Measurements from ENCODE around the gene SPX.

SPX gene

GRCh38 chr12:21558100-21558679 lies 32.1 kb downstream of the SPX start:
- H3K27ac ChIP-seq (ENCODE audit: low read depth, low read length, severe bottlenecking) = no peak overlapping the region
- no peak overlapping the region for H3K4me3 ChIP-seq (ENCODE audit: extremely low read depth, insufficient read depth, low read length, poor library complexity, severe bottlenecking)
- H3K4me1 ChIP-seq (ENCODE audit: control insufficient read depth, insufficient read depth, low read length, poor library complexity, severe bottlenecking) = no peaks in the 10 kb centered on the region
- WGBS, 2 experiments (ENCODE audit: insufficient coverage in 2 of 2) = 90 to 100% methylated on average over 1 to 3 of the region's 9 CpGs
- H3K9me3 ChIP-seq (ENCODE audit: control insufficient read depth, low read length) = no peaks in the 10 kb centered on the region
- H3K36me3 ChIP-seq (ENCODE audit: control insufficient read depth, insufficient read depth, low read length) = no peaks in the 10 kb centered on the region

DNA sequence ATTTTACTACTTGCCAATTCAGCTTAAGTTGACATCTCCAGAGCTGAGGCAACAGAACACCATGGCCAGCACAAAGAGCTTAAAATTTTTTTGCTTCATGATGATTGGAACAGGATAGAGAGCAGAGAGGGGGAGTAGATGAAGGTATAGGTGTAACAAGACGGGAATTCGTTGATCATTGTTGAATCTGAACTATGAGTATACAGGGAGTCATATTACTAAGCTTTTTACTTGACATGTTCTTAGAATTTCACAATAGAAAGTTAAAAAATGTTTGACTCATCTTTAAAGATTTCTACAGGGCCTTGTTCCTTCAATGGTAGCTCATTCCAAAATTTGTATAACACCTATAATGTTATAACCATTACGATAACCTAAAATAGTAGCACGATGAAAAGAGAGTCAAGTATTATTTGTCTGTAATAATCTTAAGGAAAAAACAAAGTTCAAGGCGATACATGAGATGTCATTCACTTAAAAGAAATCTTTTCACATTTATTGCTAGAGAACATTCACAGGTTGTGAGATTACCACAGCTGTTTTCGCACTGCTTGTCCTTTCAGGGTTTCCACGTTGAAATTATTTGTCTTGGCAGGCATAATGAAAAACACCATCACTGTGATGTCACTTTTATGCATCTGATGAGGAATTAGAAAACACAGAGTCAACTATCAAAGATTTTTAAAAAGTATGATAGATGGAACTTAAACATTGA lies 33.9 kb downstream of the SPX start:
- H3K4me3 ChIP-seq (ENCODE audit: extremely low read depth, insufficient read depth, low read length, poor library complexity, severe bottlenecking) = no peak overlapping the region
- no peaks in the 10 kb centered on the region for H3K36me3 ChIP-seq (ENCODE audit: control insufficient read depth, insufficient read depth, low read length)
- no peaks in the 10 kb centered on the region for H3K9me3 ChIP-seq (ENCODE audit: control insufficient read depth, low read length)
- H3K4me1 ChIP-seq (ENCODE audit: control insufficient read depth, insufficient read depth, low read length, poor library complexity, severe bottlenecking) = no peaks in the 10 kb centered on the region
- H3K27ac ChIP-seq (ENCODE audit: low read depth, low read length, severe bottlenecking) = no peak overlapping the region
- WGBS, 2 experiments (ENCODE audit: insufficient coverage in 2 of 2) = 83% methylated on average over 2 of the region's 7 CpGs; no CpG with 5 or more reads in 1 of the 2 experiments

- Histone ChIP-seq H3K4me3 (ENCODE audit: extremely low read depth, insufficient read depth, low read length, poor library complexity, severe bottlenecking) (no peak overlapping the region), H3K4me1 (ENCODE audit: control insufficient read depth, insufficient read depth, low read length, poor library complexity, severe bottlenecking) (no peaks in the 10 kb centered on the region), H3K36me3 (ENCODE audit: control insufficient read depth, insufficient read depth, low read length) (no peaks in the 10 kb centered on the region), H3K27ac (ENCODE audit: low read depth, low read length, severe bottlenecking) (no peak overlapping the region), H3K9me3 (ENCODE audit: control insufficient read depth, low read length) (no peaks in the 10 kb centered on the region)
- WGBS, 2 experiments (ENCODE audit: insufficient coverage in 2 of 2) = 43% methylated on average over 2 of the region's 2 CpGs; no CpG with 5 or more reads in 1 of the 2 experiments
Measured at GRCh38 chr12:21561158-21561557, 35.1 kb downstream of the SPX start.

DNA sequence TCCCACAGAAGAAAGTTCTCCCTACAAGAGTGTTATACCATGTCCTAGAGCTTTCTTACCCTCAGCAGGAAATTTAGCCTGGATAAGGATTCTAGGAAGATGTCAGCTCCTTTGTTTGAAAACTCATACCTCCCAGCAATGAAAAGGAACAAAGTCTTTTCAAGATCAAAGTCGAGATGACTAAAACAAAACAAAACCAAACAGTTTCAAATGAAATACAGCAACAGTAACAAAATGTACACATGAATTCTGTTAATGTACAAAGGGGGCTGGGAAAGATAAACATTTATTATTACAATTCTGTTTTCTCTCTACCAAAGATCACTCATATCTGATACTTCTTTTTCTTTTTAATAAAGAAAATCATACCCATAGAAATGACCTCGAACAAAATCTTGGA lies 36.8 kb downstream of the SPX start:
- WGBS, 2 experiments (ENCODE audit: insufficient coverage in 2 of 2) = 80 to 88% methylated on average over 1 of the region's 2 CpGs
- no peak overlapping the region for H3K27ac ChIP-seq (ENCODE audit: low read depth, low read length, severe bottlenecking)
- no peaks in the 10 kb centered on the region for H3K9me3 ChIP-seq (ENCODE audit: control insufficient read depth, low read length)

DNA sequence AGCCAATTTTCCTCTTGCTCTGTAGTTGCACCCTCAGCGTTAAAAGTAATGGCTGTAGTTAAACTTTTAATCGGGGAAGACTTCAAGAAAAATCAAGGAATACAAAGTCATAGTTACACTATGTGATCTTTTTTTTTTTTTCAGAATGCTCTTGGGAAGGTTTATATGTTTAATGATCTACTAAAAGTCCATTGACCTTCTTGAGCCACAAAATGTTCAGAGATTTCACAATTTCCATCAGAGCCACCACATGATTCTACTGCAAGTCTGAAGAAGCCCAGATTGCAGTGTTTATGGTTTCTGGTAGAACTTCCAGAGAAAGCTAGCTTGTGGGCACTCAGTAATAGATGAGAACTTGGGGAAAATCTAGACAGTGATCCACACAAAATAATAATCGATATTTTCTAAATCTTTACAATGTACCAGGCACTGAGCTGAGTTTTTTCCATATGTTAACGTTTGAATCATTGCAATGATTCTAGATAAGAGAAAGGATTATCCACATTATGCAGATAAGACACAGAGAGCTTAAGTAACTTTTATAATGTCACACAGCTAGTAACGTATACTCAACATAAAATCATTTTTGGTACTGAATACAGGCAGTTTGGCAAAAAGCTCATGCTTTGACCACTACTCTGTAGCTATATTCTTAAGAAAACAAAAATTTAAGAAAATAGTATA lies 40.3 kb downstream of the SPX start:
- Histone ChIP-seq H3K9me3 (ENCODE audit: control insufficient read depth, low read length) (no peaks in the 10 kb centered on the region), H3K4me3 (ENCODE audit: extremely low read depth, insufficient read depth, low read length, poor library complexity, severe bottlenecking) (no peak overlapping the region), H3K4me1 (ENCODE audit: control insufficient read depth, insufficient read depth, low read length, poor library complexity, severe bottlenecking) (no peaks in the 10 kb centered on the region), H3K36me3 (ENCODE audit: control insufficient read depth, insufficient read depth, low read length) (no peaks in the 10 kb centered on the region), H3K27ac (ENCODE audit: low read depth, low read length, severe bottlenecking) (no peak overlapping the region)
- no CpG with 5 or more reads among the region's 5 CpGs for WGBS, 2 experiments (ENCODE audit: insufficient coverage in 2 of 2)

More for the DNA sequence above, 36.8 kb downstream of the SPX start:
- Histone ChIP-seq H3K4me1 (ENCODE audit: control insufficient read depth, insufficient read depth, low read length, poor library complexity, severe bottlenecking) (no peaks in the 10 kb centered on the region), H3K4me3 (ENCODE audit: extremely low read depth, insufficient read depth, low read length, poor library complexity, severe bottlenecking) (no peak overlapping the region), H3K36me3 (ENCODE audit: control insufficient read depth, insufficient read depth, low read length) (no peaks in the 10 kb centered on the region)

GRCh38 chr12:21566907-21567394 lies 40.9 kb downstream of the SPX start:
- Histone ChIP-seq H3K4me3 (ENCODE audit: extremely low read depth, insufficient read depth, low read length, poor library complexity, severe bottlenecking) (no peak overlapping the region), H3K4me1 (ENCODE audit: control insufficient read depth, insufficient read depth, low read length, poor library complexity, severe bottlenecking) (no peaks in the 10 kb centered on the region), H3K27ac (ENCODE audit: low read depth, low read length, severe bottlenecking) (no peak overlapping the region), H3K36me3 (ENCODE audit: control insufficient read depth, insufficient read depth, low read length) (no peaks in the 10 kb centered on the region), H3K9me3 (ENCODE audit: control insufficient read depth, low read length) (no peaks in the 10 kb centered on the region)
- WGBS, 2 experiments (ENCODE audit: insufficient coverage in 2 of 2) = 85 to 92% methylated on average over 2 to 3 of the region's 3 CpGs

DNA sequence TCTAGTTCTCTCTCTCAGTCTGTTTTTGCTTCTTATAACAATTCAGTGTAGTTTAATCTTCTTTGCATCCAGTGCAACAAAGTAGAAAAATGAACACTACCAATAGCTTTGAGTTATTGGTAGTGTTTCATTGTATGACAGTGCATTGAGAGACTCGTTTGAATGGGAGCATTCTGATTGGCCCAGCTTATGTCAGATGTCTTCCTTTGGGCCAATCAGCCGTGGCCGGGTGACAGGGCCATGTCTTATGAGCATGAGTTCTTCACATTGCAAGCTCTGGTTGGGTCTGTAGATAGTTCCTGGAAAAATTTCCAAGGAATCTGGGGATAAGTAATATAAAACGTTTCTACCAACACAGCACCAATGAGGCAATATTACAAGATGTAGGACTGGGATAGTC lies 42.0 kb downstream of the SPX start:
- no peaks in the 10 kb centered on the region for H3K4me1 ChIP-seq (ENCODE audit: control insufficient read depth, insufficient read depth, low read length, poor library complexity, severe bottlenecking)
- no peak overlapping the region for H3K4me3 ChIP-seq (ENCODE audit: extremely low read depth, insufficient read depth, low read length, poor library complexity, severe bottlenecking)
- no peaks in the 10 kb centered on the region for H3K9me3 ChIP-seq (ENCODE audit: control insufficient read depth, low read length)
- no peaks in the 10 kb centered on the region for H3K36me3 ChIP-seq (ENCODE audit: control insufficient read depth, insufficient read depth, low read length)
- WGBS, 2 experiments (ENCODE audit: insufficient coverage in 2 of 2) = 81 to 87% methylated on average over 3 of the region's 4 CpGs
- no peak overlapping the region for H3K27ac ChIP-seq (ENCODE audit: low read depth, low read length, severe bottlenecking)

GRCh38 chr12:21571046-21571445 lies 45.0 kb downstream of the SPX start:
- Histone ChIP-seq H3K4me1 (ENCODE audit: control insufficient read depth, insufficient read depth, low read length, poor library complexity, severe bottlenecking) (no peaks in the 10 kb centered on the region), H3K4me3 (ENCODE audit: extremely low read depth, insufficient read depth, low read length, poor library complexity, severe bottlenecking) (no peak overlapping the region), H3K36me3 (ENCODE audit: control insufficient read depth, insufficient read depth, low read length) (no peaks in the 10 kb centered on the region), H3K9me3 (ENCODE audit: control insufficient read depth, low read length) (no peaks in the 10 kb centered on the region), H3K27ac (ENCODE audit: low read depth, low read length, severe bottlenecking) (no peak overlapping the region)
- 91 to 100% methylated on average over 4 to 5 of the region's 5 CpGs for WGBS, 2 experiments (ENCODE audit: insufficient coverage in 2 of 2)

- WGBS, 2 experiments (ENCODE audit: insufficient coverage in 2 of 2) = 78 to 100% methylated on average over 1 to 2 of the region's 4 CpGs
- Histone ChIP-seq H3K4me3 (ENCODE audit: extremely low read depth, insufficient read depth, low read length, poor library complexity, severe bottlenecking) (no peak overlapping the region), H3K9me3 (ENCODE audit: control insufficient read depth, low read length) (no peaks in the 10 kb centered on the region), H3K27ac (ENCODE audit: low read depth, low read length, severe bottlenecking) (no peak overlapping the region), H3K36me3 (ENCODE audit: control insufficient read depth, insufficient read depth, low read length) (no peaks in the 10 kb centered on the region), H3K4me1 (ENCODE audit: control insufficient read depth, insufficient read depth, low read length, poor library complexity, severe bottlenecking) (no peaks in the 10 kb centered on the region)
Measured at GRCh38 chr12:21573733-21574358, 47.8 kb downstream of the SPX start.

GRCh38 chr12:21576431-21576830 lies 50.3 kb downstream of the SPX start:
- H3K27ac ChIP-seq (ENCODE audit: low read depth, low read length, severe bottlenecking) = no peak overlapping the region
- no CpG with 5 or more reads among the region's 2 CpGs for WGBS, 2 experiments (ENCODE audit: insufficient coverage in 2 of 2)
- H3K4me1 ChIP-seq (ENCODE audit: control insufficient read depth, insufficient read depth, low read length, poor library complexity, severe bottlenecking) = no peaks in the 10 kb centered on the region
- no peaks in the 10 kb centered on the region for H3K36me3 ChIP-seq (ENCODE audit: control insufficient read depth, insufficient read depth, low read length)
- no peaks in the 10 kb centered on the region for H3K9me3 ChIP-seq (ENCODE audit: control insufficient read depth, low read length)
- no peak overlapping the region for H3K4me3 ChIP-seq (ENCODE audit: extremely low read depth, insufficient read depth, low read length, poor library complexity, severe bottlenecking)
